ENCODE results near the gene CD2. TPM values are rescaled to one million over a fixed set of nuclear protein-coding genes. Genes with fewer than 3 reads are reported as not detected.

The CD2 gene
- total and polyA plus RNA-seq, 2 donors from 2014 or later, result 0.97 to 12.1 TPM

- FAIRE-seq, result no peak
- TF ChIP-seq CTCF (IDR thresholded peaks at IDR 0.05; ENCODE audit: borderline replicate concordance, extremely low read depth, insufficient read depth), result no peak
Measured at GRCh38 chr1:116771997-116772647, 17.9 kb downstream of the CD2 start.

GRCh38 chr1:116772648-116773045, 18.4 kb downstream of the CD2 start:
- Histone ChIP-seq H3K9ac (ENCODE audit: low read length in 3 of 3) (no peak overlapping the region), H3K4me1 (ENCODE audit: control insufficient read depth in 2 of 3, insufficient read depth in 2 of 3, low read depth in 1 of 3, low read length in 3 of 3) (no peaks in the 10 kb centered on the region), H3K9me3 (ENCODE audit: control insufficient read depth in 2 of 3, insufficient read depth in 1 of 3, low read length in 3 of 3) (peaks cover 0 to 2% (median 0%) of the 10 kb centered on the region in 3 donors), H3K36me3 (ENCODE audit: control insufficient read depth in 2 of 3, insufficient read depth in 3 of 3, low read length in 3 of 3) (no peaks in the 10 kb centered on the region), H3K4me3 (ENCODE audit: low read length in 3 of 3) (no peak overlapping the region), H3K27me3 (ENCODE audit: control insufficient read depth, insufficient read depth, low read length) (no peaks in the 10 kb centered on the region), H3K27ac (ENCODE audit: low read depth in 2 of 2, low read length in 2 of 2) (no peak overlapping the region)
- TF ChIP-seq CTCF (IDR thresholded peaks at IDR 0.05; ENCODE audit: borderline replicate concordance, extremely low read depth, insufficient read depth), result no peak
- intact Hi-C loops (cut with DNase I), result no loop called here
- DNase-seq, result no peak
- no peak for FAIRE-seq

More at GRCh38 chr1:116771997-116772647, 17.9 kb downstream of the CD2 start:
- H3K4me3 ChIP-seq (ENCODE audit: low read length in 3 of 3), result no peak overlapping the region
- H3K36me3 ChIP-seq (ENCODE audit: control insufficient read depth in 2 of 3, insufficient read depth in 3 of 3, low read length in 3 of 3), result no peaks in the 10 kb centered on the region
- H3K27ac ChIP-seq (ENCODE audit: low read depth in 2 of 2, low read length in 2 of 2), result no peak overlapping the region
- H3K9me3 ChIP-seq (ENCODE audit: control insufficient read depth in 2 of 3, insufficient read depth in 1 of 3, low read length in 3 of 3), result peaks cover 0 to 2% (median 0%) of the 10 kb centered on the region in 3 donors
- H3K27me3 ChIP-seq (ENCODE audit: control insufficient read depth, insufficient read depth, low read length), result no peaks in the 10 kb centered on the region
- intact Hi-C loops (cut with DNase I), result no loop called here
- no peak overlapping the region for H3K9ac ChIP-seq (ENCODE audit: low read length in 3 of 3)
- no peaks in the 10 kb centered on the region for H3K4me1 ChIP-seq (ENCODE audit: control insufficient read depth in 2 of 3, insufficient read depth in 2 of 3, low read depth in 1 of 3, low read length in 3 of 3)
- DNase-seq, result no peak

GRCh38 chr1:116775116-116775752, 21.0 kb downstream of the CD2 start:
- FAIRE-seq (no peak), DNase-seq (no peak)
- no peak for TF ChIP-seq CTCF (IDR thresholded peaks at IDR 0.05; ENCODE audit: borderline replicate concordance, extremely low read depth, insufficient read depth)
- Histone ChIP-seq H3K4me3 (ENCODE audit: low read length in 3 of 3) (no peak overlapping the region), H3K9ac (ENCODE audit: low read length in 3 of 3) (no peak overlapping the region), H3K27me3 (ENCODE audit: control insufficient read depth, insufficient read depth, low read length) (no peaks in the 10 kb centered on the region), H3K36me3 (ENCODE audit: control insufficient read depth in 2 of 3, insufficient read depth in 3 of 3, low read length in 3 of 3) (no peaks in the 10 kb centered on the region), H3K4me1 (ENCODE audit: control insufficient read depth in 2 of 3, insufficient read depth in 2 of 3, low read depth in 1 of 3, low read length in 3 of 3) (no peaks in the 10 kb centered on the region), H3K9me3 (ENCODE audit: control insufficient read depth in 2 of 3, insufficient read depth in 1 of 3, low read length in 3 of 3) (peaks cover 0 to 2% (median 0%) of the 10 kb centered on the region in 3 donors), H3K27ac (ENCODE audit: low read depth in 2 of 2, low read length in 2 of 2) (no peak overlapping the region)
- intact Hi-C loops (cut with DNase I), result no loop called here
